GM18520 (cell line): ENCODE data around the gene SFRP5.

Experiments used
- ATAC-seq: cut with Tn5 transposase; IDR thresholded peaks from one replicate; pipeline ENCODE4 v1.9.1; 2021; ENCODE audit not compliant: unreplicated experiment

The SFRP5 gene

GRCh38 chr10:97771913-97772823 is at the start of gene SFRP5:
SFRP5 (minus strand) TSS chr10:97771999; CDS start chr10:97771833, 166 bp downstream.
- no peak for ATAC-seq

GRCh38 chr10:97820096-97820704 is 48.4 kb upstream of the SFRP5 start:
- no peak for ATAC-seq

GRCh38 chr10:97818572-97818971 is 46.8 kb upstream of the SFRP5 start:
- no peak for ATAC-seq

GRCh38 chr10:97816609-97817008 is 44.8 kb upstream of the SFRP5 start:
- no peak for ATAC-seq

- no peak for ATAC-seq
Measured at GRCh38 chr10:97814996-97815395, 43.2 kb upstream of the SFRP5 start.

GRCh38 chr10:97813311-97813710 is 41.5 kb upstream of the SFRP5 start:
- no peak for ATAC-seq

GRCh38 chr10:97812696-97813095 is 40.9 kb upstream of the SFRP5 start:
- ATAC-seq, result no peak

- no peak for ATAC-seq
Measured at GRCh38 chr10:97811958-97812357, 40.2 kb upstream of the SFRP5 start.

GRCh38 chr10:97810446-97810845 is 38.6 kb upstream of the SFRP5 start:
- no peak for ATAC-seq

GRCh38 chr10:97805949-97806348 is 34.1 kb upstream of the SFRP5 start:
- ATAC-seq, result no peak

GRCh38 chr10:97805096-97805884 is 33.5 kb upstream of the SFRP5 start:
- ATAC-seq, result no peak

GRCh38 chr10:97801422-97801821 is 29.6 kb upstream of the SFRP5 start:
- ATAC-seq, result no peak

GRCh38 chr10:97800474-97800873 is 28.7 kb upstream of the SFRP5 start:
- no peak for ATAC-seq

- ATAC-seq, result no peak
Measured at GRCh38 chr10:97798958-97799610, 27.3 kb upstream of the SFRP5 start.

- no peak for ATAC-seq
Measured at GRCh38 chr10:97796651-97797050, 24.9 kb upstream of the SFRP5 start.

- ATAC-seq, result no peak
Measured at GRCh38 chr10:97795886-97796285, 24.1 kb upstream of the SFRP5 start.

GRCh38 chr10:97791824-97792721 is 20.3 kb upstream of the SFRP5 start:
- no peak for ATAC-seq

GRCh38 chr10:97789770-97790397 is 18.1 kb upstream of the SFRP5 start:
- ATAC-seq, result no peak
